GM18870 (cell line): ENCODE measurements around the gene NCAPD2.

Experiments used
- ATAC-seq: cut with Tn5 transposase; IDR thresholded peaks from one replicate; pipeline ENCODE4 v1.9.1; 2021; ENCODE audit warnings: moderate library complexity; ENCODE audit not compliant: unreplicated experiment

NCAPD2 gene

GRCh38 chr12:6493497-6494257 is at the start of gene NCAPD2:
NCAPD2 (plus strand) TSS chr12:6494102; CDS start chr12:6495099, 997 bp downstream.
- ATAC-seq, result peak; percentile 85

- ATAC-seq, result no peak
Measured at GRCh38 chr12:6444704-6445688, 48.9 kb upstream of the NCAPD2 start, which contains the start of gene CD27. CD27 (plus strand) TSS chr12:6444955; CDS start chr12:6445096, 141 bp downstream.

- no peak for ATAC-seq
Measured at GRCh38 chr12:6450091-6450868, 43.6 kb upstream of the NCAPD2 start.

GRCh38 chr12:6450869-6451347 is 43.0 kb upstream of the NCAPD2 start:
- no peak for ATAC-seq

- peak; percentile 59 for ATAC-seq
Measured at GRCh38 chr12:6451348-6452244, 42.3 kb upstream of the NCAPD2 start, which contains the start of gene TAPBPL. TAPBPL (plus strand) TSS chr12:6452042; CDS start chr12:6452249, 207 bp downstream.

- no peak for ATAC-seq
Measured at GRCh38 chr12:6452245-6452943, 41.5 kb upstream of the NCAPD2 start.

GRCh38 chr12:6452944-6453630 is 40.8 kb upstream of the NCAPD2 start:
- no peak for ATAC-seq

- ATAC-seq, result no peak
Measured at GRCh38 chr12:6457220-6457945, 36.5 kb upstream of the NCAPD2 start.

- ATAC-seq, result no peak
Measured at GRCh38 chr12:6458281-6459003, 35.5 kb upstream of the NCAPD2 start.

GRCh38 chr12:6459004-6459337 is 34.9 kb upstream of the NCAPD2 start:
- ATAC-seq, result no peak

- no peak for ATAC-seq
Measured at GRCh38 chr12:6460751-6461371, 33.0 kb upstream of the NCAPD2 start.

- ATAC-seq, result peak; percentile 66
Measured at GRCh38 chr12:6461401-6462233, 32.3 kb upstream of the NCAPD2 start.

GRCh38 chr12:6462234-6462995 is 31.5 kb upstream of the NCAPD2 start:
- ATAC-seq, result no peak

GRCh38 chr12:6463216-6463615 is 30.7 kb upstream of the NCAPD2 start:
- ATAC-seq, result no peak

- no peak for ATAC-seq
Measured at GRCh38 chr12:6463858-6464257, 30.0 kb upstream of the NCAPD2 start.
